Common myeloid progenitor, CD34-positive (primary cell): Measurements from ENCODE around the gene MYRIP.

ENCODE experiments used
- CTCF ChIA-PET: fragments of 350-600 bp; sonication (Branson Sonifier 250); formaldehyde crosslinking; loops from one replicate; lab custom pipeline; 2021; ENCODE audit warnings: antibody characterized with exemption; lab: Charles Lee
- POLR2A ChIA-PET: fragments of 350-600 bp; sonication (Branson Sonifier 250); formaldehyde crosslinking; loops from one replicate; lab custom pipeline; 2021; ENCODE audit warnings: antibody characterized with exemption; lab: Charles Lee
- DNase-seq, 3 donors: peaks; one replicate each; pipeline versions ENCODE4 v3.0.0 to v3.0.0-alpha.2; 2013
- H3K27ac ChIP-seq, 2 experiments: 1 replicate in 1 of 2; 2 replicates in 1 of 2; pipeline ENCODE4 v1.7.0; 2013; ENCODE audit warnings: inconsistent platforms in 2 of 2, low read length in 2 of 2, mild to moderate bottlenecking in 2 of 2, low read depth in 1 of 2, moderate library complexity in 1 of 2; ENCODE audit not compliant: severe bottlenecking in 2 of 2, insufficient read depth in 1 of 2, poor library complexity in 1 of 2
- H3K27me3 ChIP-seq, 5 experiments: replicated peaks in 2 of 5; 1 replicate in 3 of 5; 2 replicates in 2 of 5; pipeline versions ENCODE4 v1.6.1 to v1.7.0; 2013; ENCODE audit warnings: low read length in 4 of 5, mild to moderate bottlenecking in 2 of 5, moderate library complexity in 2 of 5, inconsistent platforms in 1 of 5; ENCODE audit not compliant: insufficient read depth in 5 of 5, control insufficient read depth in 4 of 5
- H3K36me3 ChIP-seq, 4 experiments: 1 replicate in 2 of 4; 2 replicates in 2 of 4; pipeline versions ENCODE4 v1.6.1 to v1.7.0; 2013; ENCODE audit warnings: low read length in 3 of 4, control low read depth in 1 of 4, mild to moderate bottlenecking in 1 of 4; ENCODE audit not compliant: control insufficient read depth in 4 of 4, insufficient read depth in 4 of 4
- H3K4me1 ChIP-seq, 4 experiments: 1 replicate in 3 of 4; 2 replicates in 1 of 4; pipeline versions ENCODE4 v1.6.1 to v1.7.1; 2013; ENCODE audit warnings: low read length in 3 of 4, mild to moderate bottlenecking in 3 of 4, control low read depth in 1 of 4, inconsistent platforms in 1 of 4, moderate library complexity in 1 of 4; ENCODE audit not compliant: control insufficient read depth in 4 of 4, insufficient read depth in 4 of 4; ENCODE audit errors: control extremely low read depth in 1 of 4
- H3K4me3 ChIP-seq, 7 experiments: 1 replicate in 4 of 7; 2 replicates in 3 of 7; pipeline versions ENCODE4 v1.5.1 to v1.7.0; 2013; ENCODE audit warnings: mild to moderate bottlenecking in 7 of 7, low read length in 6 of 7, moderate library complexity in 6 of 7, inconsistent platforms in 2 of 7, low read depth in 2 of 7, control low read depth in 1 of 7; ENCODE audit not compliant: insufficient read depth in 4 of 7, control insufficient read depth in 1 of 7; ENCODE audit errors: extremely low read depth in 1 of 7
- H3K9me3 ChIP-seq, 5 experiments: 1 replicate in 4 of 5; 2 replicates in 1 of 5; pipeline versions ENCODE4 v1.6.1 to v1.7.1; 2013; ENCODE audit warnings: low read length in 4 of 5, mild to moderate bottlenecking in 2 of 5, inconsistent platforms in 1 of 5, low read depth in 1 of 5, moderate library complexity in 1 of 5; ENCODE audit not compliant: control insufficient read depth in 4 of 5, insufficient read depth in 2 of 5; ENCODE audit errors: control extremely low read depth in 1 of 5
- WGBS: methylation state at CpG from one replicate; pipeline ENCODE4 v1.1.5; 2013; ENCODE audit not compliant: insufficient coverage; 5-methylcytosine and 5-hydroxymethylcytosine counted together

Gene MYRIP

DNA sequence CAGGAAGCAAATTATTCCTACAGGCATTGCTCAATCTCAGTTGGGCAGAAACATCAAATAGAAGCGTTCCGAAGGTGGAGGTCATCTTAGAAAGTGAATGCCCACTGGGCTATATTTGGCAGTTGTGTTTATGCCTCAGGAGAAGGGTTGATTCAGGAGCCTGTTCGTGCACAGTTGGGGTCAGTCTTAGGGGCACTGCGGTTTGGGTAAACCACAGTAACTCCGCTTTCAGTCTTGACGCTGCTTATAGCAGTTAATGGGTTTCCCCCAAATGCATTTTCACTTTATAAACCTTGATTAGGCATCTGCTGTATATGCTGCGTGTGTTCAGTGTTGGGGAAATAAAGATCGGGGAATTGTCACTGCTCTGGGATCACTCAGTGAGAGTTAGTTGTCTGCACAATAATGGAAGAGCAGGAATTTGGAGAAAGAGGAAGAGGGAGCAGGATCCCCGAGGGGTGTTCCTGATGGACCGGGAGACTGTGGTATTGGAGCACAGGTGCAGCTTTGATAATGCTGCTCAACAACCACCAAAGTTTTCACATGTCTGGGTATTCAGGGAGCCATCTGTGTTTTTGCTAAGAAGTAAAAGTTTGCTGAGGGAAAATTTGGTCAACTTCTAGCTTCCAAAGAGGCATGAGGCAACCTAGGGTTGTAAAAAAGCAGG, 375.8 kb downstream of the MYRIP start:
- 85% methylated on average over 7 of the region's 10 CpGs for WGBS
- POLR2A ChIA-PET = interaction anchor here (1.3 kb wide), 1 partner anchor 123 kb away, joined by 3 read pairs; no protein-coding TSS in a partner anchor
- Histone ChIP-seq H3K27ac (no peak overlapping the region), H3K4me1 (peaks cover 0 to 8% (median 3%) of the 10 kb centered on the region in 4 experiments), H3K9me3 (no peaks in the 10 kb centered on the region), H3K36me3 (no peaks in the 10 kb centered on the region), H3K4me3 (no peak overlapping the region), H3K27me3 (no peaks in the 10 kb centered on the region)
- CTCF ChIA-PET = interaction anchor here (11.6 kb wide), 1 partner anchor 131 kb away, joined by 139 read pairs; no protein-coding TSS in a partner anchor
- DNase-seq = peak in 2 of 3 donors; percentile 45 to 61

DNA sequence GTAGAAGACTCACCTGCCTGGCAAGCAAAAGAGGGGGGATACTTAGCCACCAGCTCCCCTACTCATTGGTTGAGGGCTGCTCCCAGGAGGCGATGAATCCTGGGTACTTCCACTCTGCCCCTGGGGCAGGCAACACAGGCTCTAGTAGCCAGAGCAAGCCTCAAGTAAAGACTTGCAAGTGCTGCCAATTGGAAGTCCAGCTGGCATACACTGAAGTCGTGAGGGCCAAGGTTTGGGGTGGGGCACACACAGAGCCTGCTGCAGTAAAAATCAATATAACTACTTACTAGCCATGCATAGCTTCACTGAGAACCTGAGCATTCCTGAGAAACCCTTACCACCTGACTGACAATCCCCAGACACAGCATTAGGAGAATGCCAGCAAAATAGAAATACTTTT, 377.1 kb downstream of the MYRIP start:
- DNase-seq = no peak
- Histone ChIP-seq H3K9me3 (no peaks in the 10 kb centered on the region), H3K27me3 (no peaks in the 10 kb centered on the region), H3K36me3 (no peaks in the 10 kb centered on the region), H3K4me1 (peaks cover 0 to 8% (median 3%) of the 10 kb centered on the region in 4 experiments), H3K4me3 (no peak overlapping the region), H3K27ac (no peak overlapping the region)
- ChIA-PET POLR2A (interaction anchor here (1.3 kb wide), 1 partner anchor 122 kb away, joined by 3 read pairs; no protein-coding TSS in a partner anchor), CTCF (interaction anchor here (0.6 to 11.6 kb wide), 5 partner anchors 8 to 458 kb away, joined by 3 to 139 read pairs (median 4); no protein-coding TSS in a partner anchor)
- WGBS = 89% methylated on average over 1 of the region's 2 CpGs

GRCh38 chr3:40187945-40188344, 378.5 kb downstream of the MYRIP start:
- WGBS = 8% methylated on average over 3 of the region's 3 CpGs
- Histone ChIP-seq H3K4me1 (peaks cover 0 to 8% (median 3%) of the 10 kb centered on the region in 4 experiments), H3K36me3 (no peaks in the 10 kb centered on the region), H3K4me3 (no peak overlapping the region), H3K9me3 (no peaks in the 10 kb centered on the region), H3K27me3 (no peaks in the 10 kb centered on the region), H3K27ac (no peak overlapping the region)
- ChIA-PET CTCF (interaction anchor here (1.8 to 11.6 kb wide), 2 partner anchors 9 to 128 kb away, joined by 7 to 139 read pairs; no protein-coding TSS in a partner anchor), POLR2A (no interaction called here)
- peak in 2 of 3 donors; percentile 29 to 48 for DNase-seq

DNA sequence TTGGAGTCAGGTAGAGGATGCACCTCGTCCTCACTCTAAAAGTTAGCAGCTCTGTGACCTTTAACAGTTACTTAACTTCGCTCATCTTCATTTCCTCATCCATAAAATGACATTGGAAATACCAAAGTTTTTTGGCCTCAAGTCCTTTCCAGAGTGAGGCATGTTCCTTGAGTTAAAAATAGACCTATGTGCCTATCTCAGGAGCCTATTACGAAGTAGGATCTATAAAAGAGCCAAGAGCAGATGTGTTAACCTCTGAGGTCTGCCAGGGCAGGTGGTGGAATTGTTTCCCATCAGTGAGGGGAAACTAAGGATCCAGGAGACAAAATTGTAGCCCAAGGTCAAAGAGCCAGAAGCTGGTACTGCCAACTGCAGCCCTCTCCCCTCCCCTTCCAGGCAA, 379.7 kb downstream of the MYRIP start:
- POLR2A ChIA-PET = no interaction called here
- no peak overlapping the region for H3K4me3 ChIP-seq
- CTCF ChIA-PET = interaction anchor here (11.6 kb wide), 1 partner anchor 127 kb away, joined by 139 read pairs; no protein-coding TSS in a partner anchor
- DNase-seq = no peak
- peaks cover 0 to 8% (median 3%) of the 10 kb centered on the region in 4 experiments for H3K4me1 ChIP-seq
- no peaks in the 10 kb centered on the region for H3K9me3 ChIP-seq
- H3K27ac ChIP-seq = no peak overlapping the region
- H3K27me3 ChIP-seq = no peaks in the 10 kb centered on the region
- 100% methylated on average over 1 of the region's 3 CpGs for WGBS
- no peaks in the 10 kb centered on the region for H3K36me3 ChIP-seq

DNA sequence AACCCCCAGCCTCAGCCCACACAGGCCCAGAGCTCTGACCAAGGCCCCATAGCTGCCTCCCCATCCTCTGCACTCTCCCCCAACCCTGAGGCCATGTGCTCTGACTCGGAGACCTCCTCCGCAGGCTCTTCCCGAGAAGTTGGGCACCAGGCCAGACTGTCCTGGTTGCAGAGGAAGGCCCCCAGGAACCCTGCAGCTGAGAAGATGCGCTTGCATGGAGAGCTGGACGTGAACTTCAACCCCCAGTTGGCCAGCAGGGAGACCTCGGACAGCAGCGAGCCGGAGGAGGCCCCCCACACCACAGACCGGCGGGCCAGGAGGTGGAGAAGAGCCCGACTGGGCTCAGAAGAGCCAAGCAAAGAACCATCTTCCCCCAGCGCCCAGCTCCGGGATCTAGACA, 380.6 kb downstream of the MYRIP start:
- no peaks in the 10 kb centered on the region for H3K36me3 ChIP-seq
- DNase-seq = no peak
- ChIA-PET POLR2A (no interaction called here), CTCF (interaction anchor here (0.6 to 11.6 kb wide), 5 partner anchors 10 to 1689 kb away, joined by 3 to 139 read pairs (median 4); no protein-coding TSS in a partner anchor)
- WGBS = 97% methylated on average over 13 of the region's 13 CpGs
- no peak overlapping the region for H3K4me3 ChIP-seq
- H3K9me3 ChIP-seq = peaks cover 0 to 3% (median 0%) of the 10 kb centered on the region in 5 experiments
- H3K27me3 ChIP-seq = no peaks in the 10 kb centered on the region
- peaks cover 0 to 8% (median 3%) of the 10 kb centered on the region in 4 experiments for H3K4me1 ChIP-seq
- no peak overlapping the region for H3K27ac ChIP-seq

DNA sequence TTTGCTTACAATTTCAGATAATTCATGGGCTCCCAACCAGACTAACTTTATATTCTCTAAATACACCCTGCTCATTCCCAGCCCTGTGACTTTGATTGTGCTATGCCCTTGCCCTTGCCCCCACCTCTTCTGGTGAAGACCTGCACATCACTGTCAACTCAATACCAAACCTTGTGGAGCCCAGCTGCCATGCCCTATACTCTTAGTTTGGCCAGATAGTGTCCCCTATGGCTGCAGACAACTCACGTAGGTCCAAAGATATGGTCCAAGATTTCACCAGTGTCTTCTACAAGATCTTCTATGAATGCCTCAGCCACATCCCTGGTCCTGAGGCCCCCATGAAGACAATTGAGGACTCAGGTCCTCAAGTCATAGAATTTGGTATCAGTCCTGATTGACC, 381.8 kb downstream of the MYRIP start:
- Histone ChIP-seq H3K4me1 (peaks cover 0 to 8% (median 3%) of the 10 kb centered on the region in 4 experiments), H3K9me3 (peaks cover 0 to 4% (median 0%) of the 10 kb centered on the region in 5 experiments), H3K27me3 (no peaks in the 10 kb centered on the region), H3K36me3 (no peaks in the 10 kb centered on the region), H3K4me3 (no peak overlapping the region), H3K27ac (no peak overlapping the region)
- ChIA-PET POLR2A (interaction anchor here (1.0 kb wide), 1 partner anchor 124 kb away, joined by 6 read pairs; no protein-coding TSS in a partner anchor), CTCF (interaction anchor here (0.7 to 11.6 kb wide), 13 partner anchors 11 to 483 kb away, joined by 3 to 139 read pairs (median 3); partner anchors contain the start of gene EIF1B)
- DNase-seq = no peak
- 100% methylated on average over 1 of the region's 1 CpG for WGBS
